ENCODE results near the gene MT1B. TPM values are rescaled to one million over a fixed set of nuclear protein-coding genes. Genes with fewer than 3 reads are reported as not detected.

MT1B gene
- total and polyA plus RNA-seq, 4 donors, result 1.1 TPM; not detected in 3

GRCh38 chr16:56643833-56644232 lies 7.9 kb upstream of the MT1B start:
- Histone ChIP-seq H3K9me3 (ENCODE audit: control insufficient read depth, insufficient read depth, low read length) (no peaks in the 10 kb centered on the region), H3K4me3 (ENCODE audit: low read depth, low read length) (no peak overlapping the region), H3K4me1 (ENCODE audit: control insufficient read depth, insufficient read depth, low read length) (peaks cover 11% of the 10 kb centered on the region), H3K27ac (ENCODE audit: low read depth, low read length) (no peak overlapping the region), H3K36me3 (ENCODE audit: control insufficient read depth, insufficient read depth, low read length) (no peaks in the 10 kb centered on the region), H3K27me3 (ENCODE audit: control insufficient read depth, insufficient read depth, low read length) (peaks cover 91% of the 10 kb centered on the region)
- 53% methylated on average over 5 of the region's 5 CpGs for WGBS (ENCODE audit: insufficient coverage)
- DNase-seq (ENCODE audit: low read depth in 4 of 6, low spot score in 6 of 6), result no peak

- H3K27me3 ChIP-seq (ENCODE audit: control insufficient read depth, insufficient read depth, low read length), result peaks cover 83% of the 10 kb centered on the region
- peaks cover 10% of the 10 kb centered on the region for H3K4me1 ChIP-seq (ENCODE audit: control insufficient read depth, insufficient read depth, low read length)
Measured at GRCh38 chr16:56645311-56645710, 6.4 kb upstream of the MT1B start.

GRCh38 chr16:56645838-56646237 lies 5.8 kb upstream of the MT1B start:
- DNase-seq (ENCODE audit: low read depth in 4 of 6, low spot score in 6 of 6), result no peak
- no CpG with 5 or more reads among the region's 1 CpG for WGBS (ENCODE audit: insufficient coverage)
- H3K9me3 ChIP-seq (ENCODE audit: control insufficient read depth, insufficient read depth, low read length), result no peaks in the 10 kb centered on the region
- peaks cover 78% of the 10 kb centered on the region for H3K27me3 ChIP-seq (ENCODE audit: control insufficient read depth, insufficient read depth, low read length)
- H3K4me3 ChIP-seq (ENCODE audit: low read depth, low read length), result no peak overlapping the region
- H3K36me3 ChIP-seq (ENCODE audit: control insufficient read depth, insufficient read depth, low read length), result no peaks in the 10 kb centered on the region
- no peak overlapping the region for H3K27ac ChIP-seq (ENCODE audit: low read depth, low read length)
- H3K4me1 ChIP-seq (ENCODE audit: control insufficient read depth, insufficient read depth, low read length), result peaks cover 10% of the 10 kb centered on the region

More at GRCh38 chr16:56645311-56645710, 6.4 kb upstream of the MT1B start:
- Histone ChIP-seq H3K36me3 (ENCODE audit: control insufficient read depth, insufficient read depth, low read length) (no peaks in the 10 kb centered on the region), H3K4me3 (ENCODE audit: low read depth, low read length) (no peak overlapping the region), H3K27ac (ENCODE audit: low read depth, low read length) (no peak overlapping the region), H3K9me3 (ENCODE audit: control insufficient read depth, insufficient read depth, low read length) (no peaks in the 10 kb centered on the region)
- no peak for DNase-seq (ENCODE audit: low read depth in 4 of 6, low spot score in 6 of 6)
- WGBS (ENCODE audit: insufficient coverage), result no CpG with 5 or more reads among the region's 1 CpG

DNA sequence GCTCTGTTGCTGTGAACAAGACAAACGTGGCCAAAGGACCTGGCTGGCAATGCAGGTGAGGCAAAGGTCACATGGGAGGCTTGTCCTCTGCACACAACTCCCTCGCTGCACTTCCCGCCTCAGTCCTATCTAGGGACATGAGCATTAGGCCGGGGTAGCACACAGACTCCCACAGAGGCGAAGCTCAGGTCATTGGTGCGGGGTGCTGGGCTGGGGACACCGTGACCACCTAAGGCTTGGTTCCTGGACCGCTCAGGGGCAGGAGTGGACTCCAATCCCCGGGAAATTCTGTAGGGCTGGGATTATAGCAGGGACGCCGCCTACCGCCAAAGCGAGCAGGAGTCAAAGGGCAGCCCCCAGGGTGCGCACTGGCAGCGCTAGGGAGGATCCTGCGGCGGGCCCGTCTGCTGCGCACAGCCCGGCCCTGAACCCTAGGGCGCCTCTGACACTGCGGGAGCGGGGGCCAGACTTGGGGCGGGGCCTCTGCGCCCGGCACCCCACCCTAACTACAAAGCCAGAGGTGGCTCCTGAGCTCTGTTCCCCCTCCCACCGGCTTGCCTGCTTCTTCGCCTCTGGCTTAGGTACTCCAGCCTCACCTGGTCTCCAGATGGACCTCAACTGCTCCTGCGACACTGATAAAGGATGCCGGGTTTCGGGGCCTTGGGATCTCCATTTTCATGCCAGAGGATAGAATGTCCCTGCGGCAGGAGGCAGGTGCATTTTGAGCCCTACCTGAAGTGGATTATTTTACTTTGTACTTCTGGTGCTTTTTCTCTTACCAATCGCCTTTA lies 3.9 kb upstream of the MT1B start:
- DNase-seq (ENCODE audit: low read depth in 4 of 6, low spot score in 6 of 6), result no peak
- H3K27me3 ChIP-seq (ENCODE audit: control insufficient read depth, insufficient read depth, low read length), result peaks cover 68% of the 10 kb centered on the region
- whole genome bisulfite sequencing (ENCODE audit: insufficient coverage), result 27% methylated on average over 31 of the region's 33 CpGs

DNA sequence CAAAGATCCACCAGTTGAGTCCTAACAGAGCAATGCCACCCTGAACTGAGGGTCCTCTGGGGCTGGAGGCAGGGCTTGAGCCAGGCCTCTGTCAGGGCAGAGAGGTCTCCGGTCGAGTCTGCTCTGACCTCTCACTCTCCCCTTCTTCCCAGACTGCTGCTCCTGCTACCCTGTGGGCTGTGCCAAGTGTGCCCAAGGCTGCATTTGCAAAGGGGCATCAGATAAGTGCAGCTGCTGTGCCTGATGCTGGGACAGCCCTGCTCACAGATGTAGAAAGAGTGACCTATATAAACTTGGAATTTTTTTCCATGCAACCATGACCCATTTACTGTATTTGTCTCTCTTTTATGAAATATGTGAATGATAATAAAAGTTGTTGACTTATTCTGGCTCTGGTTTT lies 2.4 kb upstream of the MT1B start:
- Histone ChIP-seq H3K4me3 (ENCODE audit: low read depth, low read length) (no peak overlapping the region), H3K27ac (ENCODE audit: low read depth, low read length) (no peak overlapping the region), H3K36me3 (ENCODE audit: control insufficient read depth, insufficient read depth, low read length) (no peaks in the 10 kb centered on the region), H3K9me3 (ENCODE audit: control insufficient read depth, insufficient read depth, low read length) (no peaks in the 10 kb centered on the region), H3K27me3 (ENCODE audit: control insufficient read depth, insufficient read depth, low read length) (peaks cover 54% of the 10 kb centered on the region), H3K4me1 (ENCODE audit: control insufficient read depth, insufficient read depth, low read length) (no peaks in the 10 kb centered on the region)
- WGBS (ENCODE audit: insufficient coverage), result 95% methylated on average over 2 of the region's 2 CpGs
- DNase-seq (ENCODE audit: low read depth in 4 of 6, low spot score in 6 of 6), result no peak

More for the DNA sequence above, 3.9 kb upstream of the MT1B start:
- no peaks in the 10 kb centered on the region for H3K36me3 ChIP-seq (ENCODE audit: control insufficient read depth, insufficient read depth, low read length)
- H3K4me3 ChIP-seq (ENCODE audit: low read depth, low read length), result no peak overlapping the region
- peaks cover 10% of the 10 kb centered on the region for H3K4me1 ChIP-seq (ENCODE audit: control insufficient read depth, insufficient read depth, low read length)
- no peak overlapping the region for H3K27ac ChIP-seq (ENCODE audit: low read depth, low read length)
- no peaks in the 10 kb centered on the region for H3K9me3 ChIP-seq (ENCODE audit: control insufficient read depth, insufficient read depth, low read length)

DNA sequence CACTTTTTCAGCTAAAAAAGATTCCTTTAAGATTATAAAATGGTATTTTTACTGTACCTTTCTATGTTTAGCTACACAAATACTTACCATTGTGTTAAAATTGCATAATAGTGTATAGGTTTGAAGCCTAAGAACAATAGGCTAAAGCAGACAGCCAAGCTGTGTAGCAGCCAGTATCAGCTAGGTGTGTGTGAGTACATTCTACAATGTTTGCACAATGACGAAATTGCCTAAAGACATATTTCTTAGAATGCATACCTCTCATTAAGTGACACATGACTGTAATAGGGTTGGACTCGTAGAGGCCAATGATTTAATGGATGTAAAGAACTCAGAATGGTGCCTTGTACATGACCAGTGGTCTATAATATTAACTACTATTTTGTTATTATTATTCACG lies 1.9 kb upstream of the MT1B start:
- WGBS (ENCODE audit: insufficient coverage), result no CpG with 5 or more reads among the region's 3 CpGs
- no peaks in the 10 kb centered on the region for H3K36me3 ChIP-seq (ENCODE audit: control insufficient read depth, insufficient read depth, low read length)
- H3K4me3 ChIP-seq (ENCODE audit: low read depth, low read length), result no peak overlapping the region
- H3K9me3 ChIP-seq (ENCODE audit: control insufficient read depth, insufficient read depth, low read length), result no peaks in the 10 kb centered on the region
- H3K27ac ChIP-seq (ENCODE audit: low read depth, low read length), result no peak overlapping the region
- H3K4me1 ChIP-seq (ENCODE audit: control insufficient read depth, insufficient read depth, low read length), result no peaks in the 10 kb centered on the region
- no peak for DNase-seq (ENCODE audit: low read depth in 4 of 6, low spot score in 6 of 6)
- H3K27me3 ChIP-seq (ENCODE audit: control insufficient read depth, insufficient read depth, low read length), result peaks cover 49% of the 10 kb centered on the region

DNA sequence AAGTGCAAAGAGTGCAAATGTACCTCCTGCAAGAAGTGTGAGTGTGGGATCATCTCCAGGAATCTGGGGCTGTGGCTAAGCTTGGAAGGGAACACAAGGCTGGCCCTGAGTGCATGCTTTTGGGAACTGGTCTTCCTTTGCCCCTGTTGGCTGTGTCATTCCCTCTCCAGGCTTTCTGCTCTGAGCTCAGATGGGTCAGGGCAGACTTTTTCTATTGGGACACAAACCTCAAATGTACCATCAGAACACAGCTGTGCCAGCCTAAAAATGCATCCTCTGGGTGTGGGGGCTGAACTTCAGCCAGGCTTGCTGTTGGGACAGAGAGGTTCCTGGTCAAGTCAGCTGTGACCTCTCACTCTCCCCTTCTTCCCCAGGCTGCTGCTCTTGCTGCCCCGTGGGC lies 914 bp downstream of the MT1B start:
- H3K4me1 ChIP-seq (ENCODE audit: control insufficient read depth, insufficient read depth, low read length), result peaks cover 6% of the 10 kb centered on the region
- H3K36me3 ChIP-seq (ENCODE audit: control insufficient read depth, insufficient read depth, low read length), result no peaks in the 10 kb centered on the region
- DNase-seq (ENCODE audit: low read depth in 4 of 6, low spot score in 6 of 6), result no peak
- no peak overlapping the region for H3K27ac ChIP-seq (ENCODE audit: low read depth, low read length)
- 58% methylated on average over 1 of the region's 1 CpG for WGBS (ENCODE audit: insufficient coverage)
- peaks cover 21% of the 10 kb centered on the region for H3K27me3 ChIP-seq (ENCODE audit: control insufficient read depth, insufficient read depth, low read length)
- H3K9me3 ChIP-seq (ENCODE audit: control insufficient read depth, insufficient read depth, low read length), result no peaks in the 10 kb centered on the region
- H3K4me3 ChIP-seq (ENCODE audit: low read depth, low read length), result no peak overlapping the region

DNA sequence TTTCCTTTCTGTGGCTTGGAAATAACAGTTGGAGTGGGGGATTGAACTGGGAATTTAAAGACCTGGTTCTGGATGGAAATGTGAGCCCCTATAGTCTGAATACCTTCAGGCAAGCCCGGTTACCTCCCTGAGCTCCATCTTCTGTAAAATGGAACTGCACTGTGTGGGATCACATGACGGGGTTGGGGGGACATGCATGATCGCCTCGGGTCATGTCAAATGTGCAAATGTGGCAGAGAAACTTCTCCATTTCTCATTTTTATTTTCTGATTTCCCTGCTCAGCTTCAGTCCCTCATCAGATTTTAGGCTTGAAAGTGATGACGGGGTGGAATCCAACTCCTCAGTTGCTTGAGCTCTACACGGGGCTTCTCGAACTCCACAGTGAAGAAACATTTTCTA lies 1.5 kb downstream of the MT1B start:
- 96% methylated on average over 4 of the region's 7 CpGs for WGBS (ENCODE audit: insufficient coverage)
- no peak overlapping the region for H3K27ac ChIP-seq (ENCODE audit: low read depth, low read length)
- no peak overlapping the region for H3K4me3 ChIP-seq (ENCODE audit: low read depth, low read length)
- H3K9me3 ChIP-seq (ENCODE audit: control insufficient read depth, insufficient read depth, low read length), result no peaks in the 10 kb centered on the region
- no peaks in the 10 kb centered on the region for H3K36me3 ChIP-seq (ENCODE audit: control insufficient read depth, insufficient read depth, low read length)
- DNase-seq (ENCODE audit: low read depth in 4 of 6, low spot score in 6 of 6), result no peak
- peaks cover 20% of the 10 kb centered on the region for H3K27me3 ChIP-seq (ENCODE audit: control insufficient read depth, insufficient read depth, low read length)
- H3K4me1 ChIP-seq (ENCODE audit: control insufficient read depth, insufficient read depth, low read length), result peaks cover 12% of the 10 kb centered on the region

DNA sequence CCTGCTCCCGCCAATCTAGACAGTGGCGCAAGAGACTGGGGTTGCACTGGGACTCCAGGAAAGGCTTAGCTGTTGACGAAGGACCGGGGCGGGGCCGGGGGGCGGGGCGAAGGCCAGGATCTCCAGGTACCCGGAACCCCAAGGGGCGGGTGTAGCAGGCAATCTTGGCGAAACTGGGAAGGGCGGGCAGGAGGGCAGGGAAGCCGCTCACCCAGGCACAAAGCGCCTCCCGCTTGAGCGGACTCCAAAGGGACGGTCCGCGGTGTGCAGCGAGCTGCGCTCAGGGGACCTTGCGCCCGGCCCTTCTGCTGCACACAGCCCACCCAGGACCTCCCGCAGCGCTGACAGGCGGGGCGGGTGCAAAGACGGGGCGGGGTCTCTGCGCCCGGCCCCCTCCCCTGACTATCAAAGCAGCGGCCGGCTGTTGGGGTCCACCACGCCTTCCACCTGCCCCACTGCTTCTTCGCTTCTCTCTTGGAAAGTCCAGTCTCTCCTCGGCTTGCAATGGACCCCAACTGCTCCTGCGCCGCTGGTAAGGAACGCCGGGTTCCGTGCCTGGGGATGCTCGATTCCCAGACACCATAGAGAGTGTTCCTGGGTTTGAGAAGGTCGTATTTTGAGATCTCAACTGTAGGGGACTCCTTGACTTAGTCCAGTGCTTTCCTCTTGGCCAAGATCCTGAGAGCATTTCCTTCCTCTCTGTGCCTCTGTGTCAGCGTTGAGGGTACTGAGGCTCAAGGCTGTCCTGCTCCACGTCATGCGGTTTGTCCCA lies 6.1 kb downstream of the MT1B start, which contains the start of gene MT1F:
Gene MT1F (plus strand): TSS at position 405 of the 772 bp plus-strand sequence. CDS start 100 bp downstream, at position 505.
- Histone ChIP-seq H3K4me3 (ENCODE audit: low read depth, low read length) (peak within 1 kb of the TSS; percentile 60), H3K36me3 (ENCODE audit: control insufficient read depth, insufficient read depth, low read length) (no peaks in the 10 kb centered on the region), H3K9me3 (ENCODE audit: control insufficient read depth, insufficient read depth, low read length) (no peaks in the 10 kb centered on the region), H3K27ac (ENCODE audit: low read depth, low read length) (no peak within 1 kb of the TSS), H3K27me3 (ENCODE audit: control insufficient read depth, insufficient read depth, low read length) (peaks cover 23% of the 10 kb centered on the region), H3K4me1 (ENCODE audit: control insufficient read depth, insufficient read depth, low read length) (peaks cover 29% of the 10 kb centered on the region)
- WGBS (ENCODE audit: insufficient coverage), result under 1% methylated on average over 45 of the region's 46 CpGs
- DNase-seq (ENCODE audit: low read depth in 4 of 6, low spot score in 6 of 6), result peak in 2 of 6 donors; percentile 57 to 70
